Liver (tissue), 9 donors: ENCODE measurements around the gene PHC2. TPM values are rescaled to one million over a fixed set of nuclear protein-coding genes. Genes with fewer than 3 reads are reported as not detected.

ENCODE experiments used
- DNase-seq: peaks from one replicate; pipeline ENCODE4 v3.0.0-alpha.2; 2017; ENCODE audit warnings: low spot score
- H3K27ac ChIP-seq, 2 donors: one replicate each; pipeline ENCODE4 v1.7.0; 2013; ENCODE audit warnings: inconsistent platforms in 2 of 2, low read length in 2 of 2, control low read depth in 1 of 2, low read depth in 1 of 2, mild to moderate bottlenecking in 1 of 2
- H3K27me3 ChIP-seq, 4 donors: one replicate each; pipeline versions ENCODE4 v1.6.1 to v1.7.0; 2013; ENCODE audit warnings: low read length in 3 of 4, inconsistent platforms in 1 of 4, mild to moderate bottlenecking in 1 of 4, moderate library complexity in 1 of 4; ENCODE audit not compliant: control insufficient read depth in 4 of 4, insufficient read depth in 4 of 4
- H3K36me3 ChIP-seq, 4 donors: one replicate each; pipeline versions ENCODE4 v1.6.1 to v1.7.0; 2013; ENCODE audit warnings: low read length in 3 of 4, mild to moderate bottlenecking in 3 of 4, low read depth in 1 of 4, moderate library complexity in 1 of 4; ENCODE audit not compliant: control insufficient read depth in 4 of 4, insufficient read depth in 3 of 4
- H3K4me1 ChIP-seq, 4 donors: one replicate each; pipeline versions ENCODE4 v1.6.1 to v1.7.0; 2013; ENCODE audit warnings: low read length in 3 of 4, mild to moderate bottlenecking in 3 of 4, moderate library complexity in 1 of 4; ENCODE audit not compliant: control insufficient read depth in 4 of 4, insufficient read depth in 4 of 4
- H3K4me3 ChIP-seq, 3 donors: one replicate each; pipeline versions ENCODE4 v1.6.1 to v1.7.0; 2013; ENCODE audit warnings: low read length in 3 of 3, control low read depth in 1 of 3, low read depth in 1 of 3, mild to moderate bottlenecking in 1 of 3
- H3K9ac ChIP-seq, 2 donors: one replicate each; pipeline ENCODE4 v1.7.0; 2013; ENCODE audit warnings: low read length in 2 of 2, mild to moderate bottlenecking in 2 of 2, moderate library complexity in 2 of 2, control low read depth in 1 of 2, low read depth in 1 of 2
- H3K9me3 ChIP-seq, 4 donors: one replicate each; pipeline versions ENCODE4 v1.6.1 to v1.7.0; 2013; ENCODE audit warnings: low read length in 3 of 4; ENCODE audit not compliant: control insufficient read depth in 4 of 4
- ATF3 ChIP-seq: IDR thresholded peaks from 2 replicates; pipeline ENCODE4 v1.6.1; 2016; ENCODE audit warnings: antibody characterized with exemption
- CTCF ChIP-seq: fragments of 150-350 bp; IDR thresholded peaks from 2 replicates; pipeline ENCODE4 v1.5.1; 2017; ENCODE audit warnings: improper control_type of control experiment, low read depth, low read length; ENCODE audit not compliant: missing input control
- EGR1 ChIP-seq, 2 donors: IDR thresholded peaks; 2 replicates each; pipeline ENCODE4 v1.6.1; 2016 to 2018; ENCODE audit warnings: antibody characterized with exemption in 2 of 2, low read depth in 2 of 2
- FOXA2 ChIP-seq: IDR thresholded peaks from 2 replicates; pipeline ENCODE4 v1.6.1; 2016; ENCODE audit warnings: antibody characterized with exemption
- GABPA ChIP-seq, 2 donors: IDR thresholded peaks in 1 of 2; conservative IDR thresholded peaks in 1 of 2; 2 replicates each; pipeline ENCODE4 v1.6.1; 2016; ENCODE audit warnings: antibody characterized with exemption in 2 of 2, mild to moderate bottlenecking in 1 of 2, moderate library complexity in 1 of 2
- JUND ChIP-seq, 2 donors: IDR thresholded peaks; 2 replicates each; pipeline ENCODE4 v1.6.1; 2016; ENCODE audit warnings: antibody characterized with exemption in 2 of 2
- NR2F2 ChIP-seq: IDR thresholded peaks from 2 replicates; pipeline ENCODE4 v1.6.1; 2016; ENCODE audit warnings: antibody characterized with exemption
- REST ChIP-seq: IDR thresholded peaks from 2 replicates; pipeline ENCODE4 v1.6.1; 2016; ENCODE audit warnings: antibody characterized with exemption, mild to moderate bottlenecking
- ZBTB33 ChIP-seq: IDR thresholded peaks from 2 replicates; pipeline ENCODE4 v1.6.1; 2016; ENCODE audit warnings: antibody characterized with exemption
- WGBS: extraction: QIAGEN DNeasy Blood & Tissue Kit; methylation state at CpG from one replicate; pipeline ENCODE4 v1.1.7; 2013; 5-methylcytosine and 5-hydroxymethylcytosine counted together
- polyA plus RNA-seq, 2 donors: library from polyadenylated mRNA; stranded (reverse) in 1 of 2; unstranded in 1 of 2; fragments of 200-250 nt in 1 of 2; fragments of >200 nt in 1 of 2; fragmentation: Nextera tagmentation in 1 of 2; extraction: Ambion mirVana in 1 of 2; gene quantifications; one replicate each; pipeline versions ENCODE4 v1.2.1 to v1.2.3, GENCODE V29; 2013 to 2015
- total RNA-seq, 2 donors: library from RNA; depleted of rRNA; stranded (reverse); fragments of >200 nt; gene quantifications; one replicate each; pipeline ENCODE4 v1.2.3, GENCODE V29; 2014
- donor health status: healthy.
- donor health status: healthy.
- donor health status: healthy.
- donor health status: healthy.
- donor health status: healthy.

PHC2 gene
- total and polyA plus RNA-seq, 4 donors: 19.1 to 67.8 (median 44.7) TPM

- TF ChIP-seq GABPA (IDR thresholded peaks at IDR 0.05 in 1 of 2, conservative IDR thresholded peaks at IDR 0.05 in 1 of 2) (no peak), FOXA2 (no peak), ATF3 (no peak)
- Histone ChIP-seq H3K27me3 (no peaks in the 10 kb centered on the region), H3K4me3 (no peak overlapping the region), H3K4me1 (no peaks in the 10 kb centered on the region), H3K27ac (no peak overlapping the region), H3K9ac (no peak overlapping the region), H3K9me3 (no peaks in the 10 kb centered on the region), H3K36me3 (peaks cover 0 to 2% (median 0%) of the 10 kb centered on the region in 4 donors)
- DNase-seq: no peak
- WGBS: 76% methylated on average over 1 of the region's 1 CpG
Measured at GRCh38 chr1:33407352-33408092, 23.4 kb downstream of the PHC2 start.

- Histone ChIP-seq H3K27ac (no peak overlapping the region), H3K4me3 (no peak overlapping the region), H3K4me1 (no peaks in the 10 kb centered on the region), H3K9me3 (no peaks in the 10 kb centered on the region), H3K27me3 (no peaks in the 10 kb centered on the region), H3K36me3 (no peaks in the 10 kb centered on the region), H3K9ac (no peak overlapping the region)
- TF ChIP-seq ZBTB33 (no peak), CTCF (no peak), REST (no peak), NR2F2 (no peak), JUND (IDR thresholded peaks at IDR 0.05) (no peak), EGR1 (IDR thresholded peaks at IDR 0.05; ENCODE audit: low read depth in 2 of 2) (no peak)
- WGBS: 97% methylated on average over 1 of the region's 1 CpG
- DNase-seq: no peak
Measured at GRCh38 chr1:33402206-33402605, 28.7 kb downstream of the PHC2 start.
